ENCODE measurements around the gene HAUS1. TPM values are rescaled to one million over a fixed set of nuclear protein-coding genes. Genes with fewer than 3 reads are reported as not detected.

The HAUS1 gene
- total and polyA plus RNA-seq, 2 of the 8 experiments (the other 6 are each of a cell fraction or from before 2014, with no cell fraction given): 104 TPM

GRCh38 chr18:46061796-46062195 lies 42.4 kb upstream of the HAUS1 start (continued):
- TF ChIP-seq CHD7 (IDR thresholded peaks at IDR 0.05; ENCODE audit: insufficient replicate concordance, low read length) (no peak), TEAD4 (IDR thresholded peaks at IDR 0.05; ENCODE audit: low read depth, low read length) (no peak), RAD21 (IDR thresholded peaks at IDR 0.05 in 1 of 2, conservative IDR thresholded peaks at IDR 0.05 in 1 of 2; ENCODE audit: low read depth in 2 of 2, low read length in 2 of 2) (no peak), BACH1 (IDR thresholded peaks at IDR 0.05; ENCODE audit: low read length) (no peak), GTF2F1 (IDR thresholded peaks at IDR 0.05; ENCODE audit: borderline replicate concordance, low read depth, low read length) (no peak), MAX (IDR thresholded peaks at IDR 0.05) (no peak), BCL11A (IDR thresholded peaks at IDR 0.05; ENCODE audit: low read depth in 2 of 2, low read length in 2 of 2) (no peak), SP4 (IDR thresholded peaks at IDR 0.05; ENCODE audit: low read length) (no peak)
